Sigmoid colon (tissue), 7 donors: ENCODE measurements around the gene ANKRD6. TPM values are rescaled to one million over a fixed set of nuclear protein-coding genes. Genes with fewer than 3 reads are reported as not detected.
"Not testable (repeated sequence)": the region's sequence is repeated elsewhere in the genome, so short reads cannot be mapped to it uniquely, and the experiment has no call there.

Experiments used
- DNase-seq: peaks from one replicate; pipeline ENCODE4 v3.0.0-alpha.2; 2019
- H3K27ac ChIP-seq, 4 donors: fragments of 200-600 bp; sonication (generic); one replicate each; pipeline ENCODE4 v1.5.1; 2016 to 2019; ENCODE audit warnings: mild to moderate bottlenecking in 1 of 4
- H3K27me3 ChIP-seq, 3 donors: fragments of 200-600 bp; sonication (generic); one replicate each; pipeline ENCODE4 v1.5.1; 2019; ENCODE audit warnings: mild to moderate bottlenecking in 1 of 3
- H3K36me3 ChIP-seq, 4 donors: fragments of 200-600 bp; sonication (generic); one replicate each; pipeline ENCODE4 v1.5.1; 2016 to 2019
- H3K4me1 ChIP-seq, 4 donors: fragments of 200-600 bp; sonication (generic); one replicate each; pipeline ENCODE4 v1.5.1; 2017 to 2019
- H3K4me3 ChIP-seq, 4 donors: fragments of 200-600 bp; sonication (generic); one replicate each; pipeline ENCODE4 v1.5.1; 2017 to 2019; ENCODE audit warnings: mild to moderate bottlenecking in 2 of 4, moderate library complexity in 1 of 4
- H3K9me3 ChIP-seq, 4 donors: fragments of 200-600 bp in 3 of 4; sonication (generic) in 3 of 4; one replicate each; pipeline versions ENCODE4 v1.5.1 to v1.6.1; 2013 to 2019
- CTCF ChIP-seq, 4 experiments: fragments of 450-650 bp in 3 of 4; fragments of 200-600 bp in 1 of 4; IDR thresholded peaks; one replicate each; pipeline ENCODE4 v1.5.1; 2016 to 2019; ENCODE audit warnings: antibody characterized with exemption in 4 of 4, mild to moderate bottlenecking in 3 of 4, moderate library complexity in 2 of 4
- EP300 ChIP-seq, 4 donors: sonication (generic); formaldehyde crosslinking; IDR thresholded peaks; one replicate each; pipeline ENCODE4 v1.6.1; 2017; ENCODE audit warnings: antibody characterized with exemption in 4 of 4
- POLR2A ChIP-seq, 2 donors: fragments of 450-650 bp; IDR thresholded peaks; one replicate each; pipeline ENCODE4 v1.6.1; 2016; ENCODE audit warnings: antibody characterized with exemption in 2 of 2, mild to moderate bottlenecking in 2 of 2, moderate library complexity in 2 of 2
- POLR2AphosphoS5 ChIP-seq, 4 donors: sonication (generic); formaldehyde crosslinking; IDR thresholded peaks; one replicate each; pipeline ENCODE4 v1.6.1; 2017; ENCODE audit warnings: antibody characterized with exemption in 4 of 4
- WGBS, 2 donors: extraction: QIAGEN DNeasy Blood & Tissue Kit; methylation state at CpG; one replicate each; pipeline ENCODE4 v1.1.7; 2013; 5-methylcytosine and 5-hydroxymethylcytosine counted together
- intact Hi-C: fragments of 100-400 bp; cut with DNase I; formaldehyde crosslinking; loops from one replicate; pipeline ENCODE4 v1.15.1; 2023
- polyA plus RNA-seq, 3 donors: library from polyadenylated mRNA; stranded (reverse); fragments of 200-250 nt; gene quantifications; one replicate each; pipeline ENCODE4 v1.2.3, GENCODE V29; 2013
- total RNA-seq, 4 donors: library from RNA; depleted of rRNA; stranded (reverse); fragments of >200 nt; gene quantifications; one replicate each; pipeline ENCODE4 v1.1.0, GENCODE V29; 2016
- donor health status: healthy with polysubstance abuse.
- donor health status: Bipolar disorder and iron deficiency.
- donor health status: healthy.

The ANKRD6 gene
- total and polyA plus RNA-seq, 7 donors = 1.7 to 21.6 (median 8.0) TPM

- Histone ChIP-seq H3K9me3 (no peaks in the 10 kb centered on the region), H3K4me3 (no peak overlapping the region), H3K27ac (no peak overlapping the region), H3K4me1 (peaks cover 0 to 12% (median 9%) of the 10 kb centered on the region in 4 donors), H3K27me3 (no peaks in the 10 kb centered on the region), H3K36me3 (no peaks in the 10 kb centered on the region)
- intact Hi-C loops = no loop called here
- TF ChIP-seq EP300 (IDR thresholded peaks at IDR 0.05) = no peak
- no peak for TF ChIP-seq POLR2AphosphoS5 (IDR thresholded peaks at IDR 0.05)
- TF ChIP-seq POLR2A (IDR thresholded peaks at IDR 0.05) = no peak
- no peak for TF ChIP-seq CTCF (IDR thresholded peaks at IDR 0.05)
- no peak for DNase-seq
- 87 to 94% methylated on average over 9 of the region's 9 CpGs for WGBS, 2 donors
Observed at GRCh38 chr6:89387516-89388201, 45.3 kb upstream of the ANKRD6 start.

GRCh38 chr6:89388846-89389245, 44.1 kb upstream of the ANKRD6 start:
- 94% methylated on average over 6 of the region's 6 CpGs for WGBS, 2 donors
- TF ChIP-seq POLR2AphosphoS5 (IDR thresholded peaks at IDR 0.05) = no peak
- no peak for TF ChIP-seq POLR2A (IDR thresholded peaks at IDR 0.05)
- TF ChIP-seq EP300 (IDR thresholded peaks at IDR 0.05) = no peak
- TF ChIP-seq CTCF (IDR thresholded peaks at IDR 0.05) = no peak
- no peak overlapping the region for H3K27ac ChIP-seq
- no peak overlapping the region for H3K4me3 ChIP-seq
- no peaks in the 10 kb centered on the region for H3K9me3 ChIP-seq
- no peak for DNase-seq
- H3K27me3 ChIP-seq = no peaks in the 10 kb centered on the region
- peaks cover 0 to 12% (median 9%) of the 10 kb centered on the region in 4 donors for H3K4me1 ChIP-seq
- intact Hi-C loops = no loop called here
- no peaks in the 10 kb centered on the region for H3K36me3 ChIP-seq

GRCh38 chr6:89392823-89393222, 40.1 kb upstream of the ANKRD6 start:
- no peak for DNase-seq
- Histone ChIP-seq H3K27ac (no peak overlapping the region), H3K36me3 (no peaks in the 10 kb centered on the region), H3K9me3 (no peaks in the 10 kb centered on the region), H3K4me1 (no peaks in the 10 kb centered on the region), H3K27me3 (no peaks in the 10 kb centered on the region), H3K4me3 (no peak overlapping the region)
- intact Hi-C loops = no loop called here
- TF ChIP-seq EP300 (IDR thresholded peaks at IDR 0.05) (no peak), POLR2AphosphoS5 (IDR thresholded peaks at IDR 0.05) (no peak), CTCF (IDR thresholded peaks at IDR 0.05) (no peak), POLR2A (IDR thresholded peaks at IDR 0.05) (no peak)

- TF ChIP-seq POLR2AphosphoS5 (IDR thresholded peaks at IDR 0.05) (no peak), POLR2A (IDR thresholded peaks at IDR 0.05) (no peak), CTCF (IDR thresholded peaks at IDR 0.05) (no peak), EP300 (IDR thresholded peaks at IDR 0.05) (no peak)
- Histone ChIP-seq H3K4me3 (no peak overlapping the region), H3K4me1 (no peaks in the 10 kb centered on the region), H3K27ac (no peak overlapping the region), H3K27me3 (no peaks in the 10 kb centered on the region), H3K9me3 (no peaks in the 10 kb centered on the region), H3K36me3 (no peaks in the 10 kb centered on the region)
- WGBS, 2 donors = 93 to 94% methylated on average over 1 of the region's 1 CpG
- no peak for DNase-seq
- intact Hi-C loops = no loop called here
Observed at GRCh38 chr6:89393659-89394058, 39.3 kb upstream of the ANKRD6 start.

- H3K9me3 ChIP-seq, intact Hi-C loops: not testable (repeated sequence)
- 76 to 81% methylated on average over 4 of the region's 4 CpGs for WGBS, 2 donors
Observed at GRCh38 chr6:89397884-89398283, 35.1 kb upstream of the ANKRD6 start.

More at GRCh38 chr6:89397884-89398283, 35.1 kb upstream of the ANKRD6 start:
- H3K27ac ChIP-seq, H3K4me1 ChIP-seq, DNase-seq, H3K36me3 ChIP-seq, H3K4me3 ChIP-seq, H3K27me3 ChIP-seq: not testable (repeated sequence)
